Duodenal mucosa (tissue), 2 donors: ENCODE results near the gene TAB2.
"Not testable (repeated sequence)": the region's sequence is repeated elsewhere in the genome, so short reads cannot be mapped to it uniquely, and the experiment has no call there.

Source experiments
- H3K27ac ChIP-seq: one replicate; pipeline ENCODE4 v1.7.0; 2013; ENCODE audit warnings: low read depth, low read length
- H3K27me3 ChIP-seq, 2 donors: one replicate each; pipeline ENCODE4 v1.7.0; 2013; ENCODE audit warnings: low read length in 2 of 2, control low read depth in 1 of 2; ENCODE audit not compliant: insufficient read depth in 2 of 2, control insufficient read depth in 1 of 2
- H3K36me3 ChIP-seq, 2 donors: one replicate each; pipeline ENCODE4 v1.7.0; 2013; ENCODE audit warnings: low read length in 2 of 2, control low read depth in 1 of 2; ENCODE audit not compliant: insufficient read depth in 2 of 2, control insufficient read depth in 1 of 2
- H3K4me1 ChIP-seq, 2 donors: one replicate each; pipeline ENCODE4 v1.7.0; 2013; ENCODE audit warnings: low read length in 2 of 2, control low read depth in 1 of 2; ENCODE audit not compliant: insufficient read depth in 2 of 2, control insufficient read depth in 1 of 2
- H3K4me3 ChIP-seq, 2 donors: one replicate each; pipeline ENCODE4 v1.7.0; 2013; ENCODE audit warnings: low read length in 2 of 2, low read depth in 1 of 2
- H3K9ac ChIP-seq, 2 donors: one replicate each; pipeline ENCODE4 v1.7.0; 2013; ENCODE audit warnings: low read length in 2 of 2, low read depth in 1 of 2
- H3K9me3 ChIP-seq, 2 donors: one replicate each; pipeline ENCODE4 v1.7.0; 2013; ENCODE audit warnings: low read length in 2 of 2, control low read depth in 1 of 2; ENCODE audit not compliant: control insufficient read depth in 1 of 2

The TAB2 gene

DNA sequence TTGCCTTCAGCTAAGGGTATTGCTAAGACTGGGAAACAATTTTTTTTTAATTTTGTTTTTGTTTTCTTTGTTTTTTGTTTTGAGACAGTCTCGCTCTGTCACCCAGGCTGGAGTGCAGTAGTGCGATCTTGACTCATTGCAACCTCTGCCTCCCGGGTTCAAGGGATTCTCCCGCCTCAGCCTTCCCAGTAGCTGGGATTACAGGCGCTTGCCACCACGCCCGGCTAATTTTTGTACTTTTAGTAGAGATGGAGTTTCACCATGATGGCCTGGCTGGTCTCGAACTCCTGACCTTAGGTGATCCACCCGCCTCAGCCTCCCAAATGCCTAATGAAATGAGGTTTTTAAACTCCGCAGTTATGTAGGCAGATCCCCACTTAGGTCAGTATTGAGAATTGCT, 2.5 kb downstream of the TAB2 start:
- H3K36me3 ChIP-seq, H3K9ac ChIP-seq, H3K9me3 ChIP-seq, H3K27ac ChIP-seq, H3K27me3 ChIP-seq: not testable (repeated sequence)
- Histone ChIP-seq H3K4me1 (peaks cover 9 to 15% of the 10 kb centered on the region in 2 donors), H3K4me3 (peak overlapping the region in 1 of 2 donors; percentile 70)

DNA sequence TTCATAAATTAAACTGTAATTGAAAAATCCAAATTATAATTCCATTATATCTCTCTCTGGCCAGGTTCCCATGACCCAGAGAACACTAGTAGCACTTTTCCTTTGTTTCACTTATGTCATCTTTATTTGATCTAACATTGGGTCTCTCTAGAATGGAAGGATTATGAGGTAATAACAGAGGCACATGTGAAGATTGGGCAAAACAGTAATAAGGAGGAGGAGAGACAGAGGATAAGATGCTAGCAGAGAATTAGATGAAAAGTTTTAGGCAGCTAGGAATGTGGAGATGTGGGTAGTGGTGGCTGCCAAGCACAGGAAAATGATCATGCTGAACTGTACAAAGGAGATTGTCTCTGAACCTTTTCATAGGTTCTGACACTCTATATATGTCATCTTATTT, 3.3 kb downstream of the TAB2 start:
- peaks cover 10 to 18% of the 10 kb centered on the region in 2 donors for H3K4me1 ChIP-seq
- no peaks in the 10 kb centered on the region for H3K36me3 ChIP-seq
- no peaks in the 10 kb centered on the region for H3K27me3 ChIP-seq
- no peaks in the 10 kb centered on the region for H3K9me3 ChIP-seq
- no peak overlapping the region for H3K4me3 ChIP-seq
- H3K9ac ChIP-seq = no peak overlapping the region
- H3K27ac ChIP-seq = no peak overlapping the region

- Histone ChIP-seq H3K9me3 (no peaks in the 10 kb centered on the region), H3K4me3 (no peak overlapping the region), H3K27ac (no peak overlapping the region), H3K27me3 (no peaks in the 10 kb centered on the region), H3K4me1 (peaks cover 22 to 25% of the 10 kb centered on the region in 2 donors), H3K36me3 (no peaks in the 10 kb centered on the region), H3K9ac (no peak overlapping the region)
These were observed 5.8 kb downstream of the TAB2 start for GRCh38 chr6:149323353-149323752.

- H3K4me1 ChIP-seq = peaks cover 21 to 25% of the 10 kb centered on the region in 2 donors
These were observed 6.4 kb downstream of the TAB2 start for GRCh38 chr6:149323925-149324324.

DNA sequence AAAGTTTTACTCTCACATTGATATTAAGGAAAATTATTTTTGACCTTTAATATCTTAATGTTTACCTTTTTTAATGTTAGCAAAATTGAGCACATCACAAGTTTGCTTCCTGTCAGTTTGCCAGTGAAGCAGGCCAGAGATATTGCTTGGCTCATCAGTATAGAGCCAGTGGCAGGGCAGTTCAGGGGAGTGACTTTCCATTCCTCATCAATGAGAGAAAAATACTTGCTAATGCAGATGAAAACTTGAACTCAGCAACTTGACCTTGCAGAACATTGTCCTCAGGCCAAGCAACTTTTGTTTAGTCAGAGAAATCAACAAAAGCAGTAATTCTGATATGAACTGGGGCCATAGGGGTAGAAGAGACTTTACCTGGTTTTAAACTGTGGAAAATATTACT, 6.9 kb downstream of the TAB2 start:
- peaks cover 16 to 27% of the 10 kb centered on the region in 2 donors for H3K4me1 ChIP-seq
- no peaks in the 10 kb centered on the region for H3K27me3 ChIP-seq
- H3K9ac ChIP-seq = no peak overlapping the region
- H3K9me3 ChIP-seq = no peaks in the 10 kb centered on the region
- H3K4me3 ChIP-seq = no peak overlapping the region
- H3K36me3 ChIP-seq = no peaks in the 10 kb centered on the region
- H3K27ac ChIP-seq = no peak overlapping the region

More at GRCh38 chr6:149323925-149324324, 6.4 kb downstream of the TAB2 start:
- H3K4me3 ChIP-seq = no peak overlapping the region
- no peaks in the 10 kb centered on the region for H3K27me3 ChIP-seq
- H3K27ac ChIP-seq = no peak overlapping the region
- no peaks in the 10 kb centered on the region for H3K9me3 ChIP-seq
- H3K9ac ChIP-seq = no peak overlapping the region
- H3K36me3 ChIP-seq = no peaks in the 10 kb centered on the region

DNA sequence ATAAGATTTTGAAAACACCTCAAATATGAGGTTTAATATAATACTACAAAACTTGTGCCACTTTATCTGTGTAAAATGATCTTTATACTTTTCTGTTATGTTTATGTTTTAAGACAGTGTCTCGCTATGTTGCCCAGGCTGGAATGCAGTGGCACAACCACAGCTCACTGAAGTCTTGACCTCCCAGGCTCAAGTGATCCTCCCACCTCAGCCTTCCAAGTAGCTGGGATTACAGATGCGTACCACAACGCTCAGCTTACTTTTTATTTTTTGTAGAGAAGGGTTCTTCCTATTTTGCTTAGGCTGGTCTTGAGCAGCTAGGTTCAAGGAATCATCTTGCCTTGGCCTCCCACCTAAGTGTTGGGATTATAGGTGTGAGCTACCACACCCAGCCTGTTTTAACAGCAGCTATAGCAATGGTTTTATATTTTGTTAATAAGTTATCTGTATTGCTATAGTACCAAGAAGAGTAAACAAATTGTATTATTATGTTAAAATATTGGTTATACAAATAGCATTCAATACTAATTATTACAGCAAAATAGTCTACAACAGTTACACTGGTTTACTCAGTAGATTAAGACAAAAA, 8.2 kb downstream of the TAB2 start:
- no peaks in the 10 kb centered on the region for H3K9me3 ChIP-seq
- H3K4me3 ChIP-seq = no peak overlapping the region
- H3K27me3 ChIP-seq = no peaks in the 10 kb centered on the region
- no peak overlapping the region for H3K27ac ChIP-seq
- H3K4me1 ChIP-seq = peaks cover 13 to 24% of the 10 kb centered on the region in 2 donors
- H3K9ac ChIP-seq = no peak overlapping the region
- no peaks in the 10 kb centered on the region for H3K36me3 ChIP-seq

- H3K36me3 ChIP-seq = no peaks in the 10 kb centered on the region
- H3K9me3 ChIP-seq = no peaks in the 10 kb centered on the region
- no peak overlapping the region for H3K4me3 ChIP-seq
- H3K27ac ChIP-seq = no peak overlapping the region
- no peak overlapping the region for H3K9ac ChIP-seq
- no peaks in the 10 kb centered on the region for H3K27me3 ChIP-seq
- H3K4me1 ChIP-seq = peaks cover 17 to 35% of the 10 kb centered on the region in 2 donors
These were observed 10.1 kb downstream of the TAB2 start for GRCh38 chr6:149327638-149328037.

- no peaks in the 10 kb centered on the region for H3K27me3 ChIP-seq
- no peaks in the 10 kb centered on the region for H3K36me3 ChIP-seq
- H3K4me1 ChIP-seq = peaks cover 17 to 35% of the 10 kb centered on the region in 2 donors
- no peak overlapping the region for H3K27ac ChIP-seq
- no peak overlapping the region for H3K9ac ChIP-seq
- H3K9me3 ChIP-seq = no peaks in the 10 kb centered on the region
- H3K4me3 ChIP-seq = no peak overlapping the region
These were observed 10.6 kb downstream of the TAB2 start for GRCh38 chr6:149328083-149328482.

DNA sequence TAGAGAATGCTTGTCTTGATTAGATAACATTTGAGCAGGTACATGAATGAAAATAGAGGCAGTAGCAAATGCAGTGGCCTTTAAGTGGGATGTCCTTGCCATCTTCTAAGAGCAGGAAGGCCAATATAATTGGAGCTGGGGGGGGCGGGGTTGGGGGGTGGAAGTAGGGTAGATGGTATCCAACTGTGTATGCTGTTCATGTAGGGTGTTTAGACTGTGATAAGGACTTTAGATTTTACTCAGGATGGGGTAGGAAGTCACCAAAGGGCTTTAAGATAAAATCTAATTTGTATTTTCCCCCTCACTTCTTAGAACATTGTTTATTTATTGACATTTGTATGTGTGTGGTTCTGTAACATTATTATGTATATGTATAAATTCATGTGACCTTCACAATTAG, 12.0 kb downstream of the TAB2 start:
- Histone ChIP-seq H3K27me3 (no peaks in the 10 kb centered on the region), H3K36me3 (no peaks in the 10 kb centered on the region), H3K4me1 (peaks cover 17 to 42% of the 10 kb centered on the region in 2 donors), H3K9me3 (no peaks in the 10 kb centered on the region), H3K4me3 (no peak overlapping the region), H3K9ac (no peak overlapping the region), H3K27ac (no peak overlapping the region)

GRCh38 chr6:149330133-149330532, 12.6 kb downstream of the TAB2 start:
- Histone ChIP-seq H3K9me3 (no peaks in the 10 kb centered on the region), H3K27ac (no peak overlapping the region), H3K4me1 (peaks cover 17 to 44% of the 10 kb centered on the region in 2 donors), H3K27me3 (no peaks in the 10 kb centered on the region), H3K36me3 (no peaks in the 10 kb centered on the region), H3K9ac (no peak overlapping the region), H3K4me3 (no peak overlapping the region)
